NB4 (cell line): ENCODE measurements around the gene IL36B.

ENCODE experiments used
- DNase-seq: peaks from one replicate; pipeline ENCODE4 v3.0.0; 2010; ENCODE audit warnings: low read depth
- H3K4me3 ChIP-seq: one replicate; pipeline ENCODE4 v1.5.1; 2011; ENCODE audit warnings: mild to moderate bottlenecking, low read depth, low read length, moderate library complexity
- MYC ChIP-seq: IDR thresholded peaks from 2 replicates; pipeline ENCODE4 v1.6.1; 2011; ENCODE audit warnings: low read depth, low read length
- POLR2A ChIP-seq: IDR thresholded peaks from 2 replicates; pipeline ENCODE4 v1.6.1; 2011; ENCODE audit warnings: mild to moderate bottlenecking; ENCODE audit not compliant: insufficient read length; ENCODE audit errors: extremely low read depth
- TF ChIP-seq, protein P1 (sequence below): IDR thresholded peaks from 2 replicates; pipeline ENCODE4 v1.6.1; 2011; ENCODE audit warnings: low read depth, low read length
- TF ChIP-seq, protein P2 (sequence below): IDR thresholded peaks from one replicate; pipeline ENCODE4 v1.5.1; 2012; ENCODE audit warnings: low read depth, low read length

IL36B gene

DNA sequence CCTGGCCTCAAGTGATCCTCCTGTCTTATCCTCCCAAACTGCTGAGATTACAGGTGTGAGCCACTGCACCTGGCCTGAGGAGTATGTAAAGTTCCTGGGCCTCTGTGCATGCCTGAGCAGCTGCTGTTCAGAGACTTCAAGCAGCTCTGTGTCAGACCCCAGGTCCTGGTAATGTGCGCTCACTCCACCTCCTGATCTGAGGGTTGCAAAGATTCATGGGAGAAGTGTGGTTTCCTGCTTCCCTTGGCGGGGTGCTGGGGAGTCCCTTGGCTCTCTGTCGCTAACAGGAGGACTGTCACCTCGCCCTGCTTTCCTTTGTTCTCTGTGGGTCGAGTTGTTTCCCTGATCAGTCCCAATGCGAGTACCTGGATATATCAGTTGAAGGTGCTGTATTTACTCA, 56.0 kb downstream of the IL36B start:
- peak; percentile 7 for DNase-seq
- H3K4me3 ChIP-seq: no peak overlapping the region
- TF ChIP-seq, protein P1, sequence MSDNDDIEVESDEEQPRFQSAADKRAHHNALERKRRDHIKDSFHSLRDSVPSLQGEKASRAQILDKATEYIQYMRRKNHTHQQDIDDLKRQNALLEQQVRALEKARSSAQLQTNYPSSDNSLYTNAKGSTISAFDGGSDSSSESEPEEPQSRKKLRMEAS: no peak
- TF ChIP-seq, protein P2, sequence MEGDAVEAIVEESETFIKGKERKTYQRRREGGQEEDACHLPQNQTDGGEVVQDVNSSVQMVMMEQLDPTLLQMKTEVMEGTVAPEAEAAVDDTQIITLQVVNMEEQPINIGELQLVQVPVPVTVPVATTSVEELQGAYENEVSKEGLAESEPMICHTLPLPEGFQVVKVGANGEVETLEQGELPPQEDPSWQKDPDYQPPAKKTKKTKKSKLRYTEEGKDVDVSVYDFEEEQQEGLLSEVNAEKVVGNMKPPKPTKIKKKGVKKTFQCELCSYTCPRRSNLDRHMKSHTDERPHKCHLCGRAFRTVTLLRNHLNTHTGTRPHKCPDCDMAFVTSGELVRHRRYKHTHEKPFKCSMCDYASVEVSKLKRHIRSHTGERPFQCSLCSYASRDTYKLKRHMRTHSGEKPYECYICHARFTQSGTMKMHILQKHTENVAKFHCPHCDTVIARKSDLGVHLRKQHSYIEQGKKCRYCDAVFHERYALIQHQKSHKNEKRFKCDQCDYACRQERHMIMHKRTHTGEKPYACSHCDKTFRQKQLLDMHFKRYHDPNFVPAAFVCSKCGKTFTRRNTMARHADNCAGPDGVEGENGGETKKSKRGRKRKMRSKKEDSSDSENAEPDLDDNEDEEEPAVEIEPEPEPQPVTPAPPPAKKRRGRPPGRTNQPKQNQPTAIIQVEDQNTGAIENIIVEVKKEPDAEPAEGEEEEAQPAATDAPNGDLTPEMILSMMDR: no peak

DNA sequence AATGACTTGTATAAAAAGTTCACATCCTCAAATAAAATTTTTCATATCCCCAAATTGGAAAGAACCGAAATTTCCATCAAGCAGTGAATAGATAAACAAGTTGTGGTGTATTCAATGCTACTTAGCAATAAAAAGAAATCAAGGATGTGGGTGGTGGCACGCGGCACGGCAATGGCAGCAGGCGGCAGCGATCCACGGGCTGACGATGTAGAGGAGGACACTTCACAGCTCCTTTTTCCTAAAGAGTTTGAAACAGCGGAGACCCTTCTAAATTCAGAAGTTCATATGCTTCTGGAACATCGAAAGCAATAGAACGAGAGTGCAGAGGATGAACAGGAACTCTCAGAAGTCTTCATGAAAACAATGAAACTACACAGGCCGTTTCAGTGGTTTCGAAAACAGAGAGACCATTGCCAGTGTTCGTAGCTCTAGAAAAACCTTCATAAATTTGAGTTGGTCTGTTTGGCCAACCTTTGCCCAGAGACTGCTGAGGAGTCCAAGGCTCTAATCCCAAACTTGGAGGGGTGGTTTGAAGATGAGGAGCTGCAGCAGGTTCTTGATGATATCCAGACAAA, 57.2 kb downstream of the IL36B start:
- no peak overlapping the region for H3K4me3 ChIP-seq
- no peak for TF ChIP-seq POLR2A
- TF ChIP-seq, protein P2: no peak
- TF ChIP-seq, protein P1: no peak
- TF ChIP-seq MYC: no peak
- DNase-seq: no peak

DNA sequence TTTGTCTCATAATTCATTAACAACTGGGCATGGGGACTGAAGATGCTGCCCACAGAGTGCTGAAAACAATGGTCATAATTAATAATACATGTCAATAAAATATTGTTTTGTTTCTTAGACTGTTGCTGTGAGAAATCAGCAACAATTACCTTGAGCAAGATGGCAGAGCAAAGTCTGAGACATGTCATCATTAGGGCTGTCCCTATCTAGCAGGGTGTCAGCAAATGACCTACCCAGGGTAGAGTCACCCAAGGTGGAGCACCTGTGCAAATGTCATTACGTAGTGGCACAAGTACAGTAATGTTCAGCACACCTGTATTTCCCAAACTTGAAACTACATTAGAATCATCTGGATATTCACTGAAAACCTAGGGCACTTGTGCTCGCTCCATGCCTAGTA, 58.0 kb downstream of the IL36B start:
- no peak overlapping the region for H3K4me3 ChIP-seq
- DNase-seq: no peak
- TF ChIP-seq, protein P2: no peak
- TF ChIP-seq, protein P1: no peak
- TF ChIP-seq POLR2A: no peak
- TF ChIP-seq MYC: no peak

DNA sequence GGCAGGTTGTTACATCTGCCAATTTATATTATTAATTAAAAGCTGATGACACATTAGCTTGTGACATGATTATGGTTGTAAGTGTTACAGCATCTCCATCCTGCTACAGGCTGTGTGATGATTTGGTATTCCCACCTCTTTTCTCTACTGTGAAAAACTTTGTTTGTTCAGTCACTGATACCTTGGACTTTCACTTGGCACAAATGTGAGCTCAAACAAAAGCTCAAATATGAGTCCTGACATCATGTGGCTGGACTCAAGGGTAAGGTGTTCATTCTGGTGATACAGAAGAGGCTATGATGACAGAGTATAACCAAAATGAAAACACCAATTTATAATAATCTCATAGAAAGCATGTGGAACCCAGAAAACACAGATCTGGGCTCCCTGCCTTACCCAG, 58.8 kb downstream of the IL36B start:
- DNase-seq: no peak
- TF ChIP-seq POLR2A (no peak), MYC (no peak)
- TF ChIP-seq, protein P1: no peak
- TF ChIP-seq, protein P2: no peak
- H3K4me3 ChIP-seq: no peak overlapping the region

DNA sequence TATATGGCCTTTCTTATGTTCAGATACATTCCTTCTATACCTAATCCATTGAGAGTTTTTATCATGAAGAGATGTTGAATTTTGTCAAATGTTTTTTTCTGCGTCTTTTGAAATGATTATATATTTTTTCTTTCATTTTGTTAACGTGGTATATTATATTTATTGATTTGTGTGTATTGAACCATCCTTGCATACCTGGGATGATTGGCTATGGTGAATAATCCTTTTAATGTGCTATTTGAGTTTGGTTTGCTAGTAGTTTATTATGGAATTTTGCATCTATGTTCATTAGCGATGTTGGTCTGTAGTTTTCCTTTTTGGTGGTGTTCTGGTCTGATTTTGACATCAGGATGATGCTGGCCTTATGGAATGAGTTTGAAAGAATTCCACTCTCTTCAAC, 63.1 kb downstream of the IL36B start:
- TF ChIP-seq MYC: no peak
- TF ChIP-seq, protein P1: no peak
- no peak for TF ChIP-seq POLR2A
- TF ChIP-seq, protein P2: no peak
- DNase-seq: no peak

More for the DNA sequence above, 63.1 kb downstream of the IL36B start:
- H3K4me3 ChIP-seq: no peak overlapping the region
